NCI-H2227 (cell line): ENCODE measurements around the gene MUS81.
"Not testable (repeated sequence)": the region's sequence is repeated elsewhere in the genome, so short reads cannot be mapped to it uniquely, and the experiment has no call there.

Source experiments
- DNase-seq: peaks from one replicate; lab custom pipeline; 2025; ENCODE audit not compliant: unreplicated experiment; lab: John Stamatoyannopoulos, UW

Gene MUS81

DNA sequence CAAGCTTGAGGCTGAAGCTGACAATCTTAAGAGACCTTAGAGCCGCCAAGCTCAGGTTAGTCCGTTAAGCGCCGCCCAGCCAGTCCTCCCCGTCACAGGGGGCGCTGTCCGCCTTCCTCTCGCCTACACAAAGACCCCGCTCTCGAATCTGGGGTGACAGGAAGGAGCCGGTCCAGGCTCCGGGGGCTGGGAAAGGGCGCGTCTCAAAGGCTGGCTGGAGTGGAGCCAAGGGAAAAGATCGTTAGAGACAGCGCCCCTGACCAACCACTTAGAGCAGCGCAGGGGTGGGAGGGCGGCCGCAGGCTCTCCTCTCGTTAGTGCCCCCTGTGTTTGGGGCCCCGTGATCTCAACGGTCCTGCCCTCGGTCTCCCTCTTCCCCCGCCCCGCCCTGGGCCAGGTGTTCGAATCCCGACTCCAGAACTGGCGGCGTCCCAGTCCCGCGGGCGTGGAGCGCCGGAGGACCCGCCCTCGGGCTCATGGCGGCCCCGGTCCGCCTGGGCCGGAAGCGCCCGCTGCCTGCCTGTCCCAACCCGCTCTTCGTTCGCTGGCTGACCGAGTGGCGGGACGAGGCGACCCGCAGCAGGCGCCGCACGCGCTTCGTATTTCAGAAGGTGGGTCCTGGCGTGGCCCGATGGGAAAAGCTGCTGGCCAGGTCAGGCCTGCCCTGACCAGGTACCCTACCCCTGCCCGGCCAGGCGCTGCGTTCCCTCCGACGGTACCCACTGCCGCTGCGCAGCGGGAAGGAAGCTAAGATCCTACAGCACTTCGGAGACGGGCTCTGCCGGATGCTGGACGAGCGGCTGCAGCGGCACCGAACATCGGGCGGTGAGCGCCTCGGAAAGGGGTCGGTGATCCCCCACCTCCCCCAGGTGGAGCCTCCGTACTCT, at the start of gene MUS81:
MUS81 (plus strand) TSS at position 156 of the 887 bp plus-strand sequence; CDS start at position 477, 321 bp downstream.
- DNase-seq: peak; percentile 98

- no peak for DNase-seq
These were observed 48.3 kb upstream of the MUS81 start for GRCh38 chr11:65811764-65812475.

- no peak for DNase-seq
These were observed 45.9 kb upstream of the MUS81 start for GRCh38 chr11:65814131-65814985.

DNA sequence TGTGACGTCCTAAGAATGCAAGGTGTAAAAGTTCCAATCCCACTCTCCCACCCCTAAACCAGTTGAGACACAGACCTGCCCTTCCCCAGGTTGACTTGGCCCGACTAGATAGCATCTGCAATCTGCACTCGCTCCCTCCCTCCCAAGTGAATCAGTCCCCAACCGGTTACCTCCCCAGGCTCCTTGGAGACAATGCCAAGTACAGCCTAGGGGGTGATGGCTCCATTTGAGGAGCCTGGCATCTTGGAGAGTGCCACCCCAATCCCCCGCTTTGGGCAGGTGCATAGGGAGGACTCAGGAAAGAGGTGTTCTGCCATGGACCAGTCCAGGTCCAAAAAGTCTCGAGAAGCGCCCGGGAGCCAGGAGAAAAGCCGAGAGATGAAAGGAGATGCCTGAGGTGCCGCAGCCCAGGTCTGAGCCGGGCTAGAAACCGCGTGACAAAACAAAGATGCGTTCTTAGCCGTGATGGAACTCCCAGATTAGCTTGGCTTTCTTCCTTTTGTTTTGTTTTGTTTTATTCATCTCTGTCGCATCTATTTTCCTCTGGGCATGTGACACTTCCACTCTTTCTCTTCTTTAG, 45.2 kb upstream of the MUS81 start:
- DNase-seq: no peak

- no peak for DNase-seq
These were observed 43.5 kb upstream of the MUS81 start for GRCh38 chr11:65816696-65817095.

DNA sequence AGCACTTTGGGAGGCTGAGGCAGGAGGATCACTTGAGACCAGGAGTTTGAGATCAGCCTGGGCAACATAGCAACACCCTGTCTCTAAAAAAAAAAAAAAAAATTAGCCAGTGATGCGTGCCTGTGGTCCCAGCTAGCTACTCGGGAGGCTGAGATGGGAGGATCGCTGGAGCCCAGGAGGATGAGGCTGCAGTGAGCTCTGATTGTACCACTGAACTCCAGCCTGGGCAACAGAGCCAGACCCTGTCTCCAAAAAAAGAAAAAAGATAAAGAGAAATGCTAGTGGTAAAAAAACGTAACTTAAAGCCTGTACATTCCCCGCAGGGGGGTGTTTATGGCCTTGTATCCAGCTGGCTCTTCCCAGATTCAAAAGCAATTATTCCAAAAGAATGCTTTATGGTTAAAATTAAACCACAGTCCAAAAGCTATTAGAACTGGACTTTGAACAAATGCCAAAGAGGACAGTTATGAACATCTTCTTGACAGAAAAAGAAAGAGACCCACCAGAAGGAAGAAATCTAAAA, 42.9 kb upstream of the MUS81 start:
- peak; percentile 45 for DNase-seq

GRCh38 chr11:65817835-65818680, 42.2 kb upstream of the MUS81 start:
- peak; percentile 95 for DNase-seq

DNA sequence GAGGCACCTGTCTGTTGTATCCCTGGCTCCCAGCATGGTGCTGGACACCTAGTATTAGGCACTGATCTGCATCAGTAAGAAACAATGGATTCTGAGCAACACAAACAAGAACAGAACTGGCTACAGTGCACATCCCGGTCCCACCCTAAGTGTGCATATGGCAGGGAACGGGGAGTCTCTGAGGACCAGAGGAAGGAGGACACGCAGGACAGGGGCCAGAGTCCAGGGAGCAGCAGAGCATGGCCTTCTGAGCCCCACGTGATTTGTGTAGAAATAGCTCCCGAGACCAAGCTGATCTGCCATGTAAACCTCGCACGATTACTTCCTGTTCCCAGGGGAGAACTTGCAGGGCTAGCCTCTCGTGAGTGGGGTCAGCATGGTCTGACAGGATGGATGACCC, 39.1 kb upstream of the MUS81 start:
- DNase-seq: peak; percentile 48

- DNase-seq: no peak
These were observed 37.3 kb upstream of the MUS81 start for GRCh38 chr11:65822776-65823528.

GRCh38 chr11:65826984-65827735, 33.1 kb upstream of the MUS81 start:
- peak; percentile 42 for DNase-seq

DNA sequence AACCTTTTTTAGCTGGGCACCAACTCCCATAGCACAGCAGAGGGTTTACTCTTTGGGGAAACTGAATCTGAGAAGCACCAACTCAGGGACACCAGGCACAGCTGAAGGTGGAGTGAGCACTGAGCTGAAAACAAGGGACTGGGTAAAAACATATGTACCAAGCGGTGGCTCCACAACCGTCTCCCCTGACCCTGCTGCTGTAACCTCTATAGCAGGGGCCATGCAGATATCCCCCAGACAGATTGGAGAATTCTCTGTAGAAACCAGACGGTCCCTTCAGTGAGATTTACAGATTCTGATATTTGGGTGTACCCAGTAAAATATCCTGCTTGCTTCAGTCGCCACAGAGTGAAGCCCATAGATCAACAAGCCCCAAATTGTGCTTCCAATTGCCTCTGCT, 30.8 kb upstream of the MUS81 start:
- no peak for DNase-seq

DNA sequence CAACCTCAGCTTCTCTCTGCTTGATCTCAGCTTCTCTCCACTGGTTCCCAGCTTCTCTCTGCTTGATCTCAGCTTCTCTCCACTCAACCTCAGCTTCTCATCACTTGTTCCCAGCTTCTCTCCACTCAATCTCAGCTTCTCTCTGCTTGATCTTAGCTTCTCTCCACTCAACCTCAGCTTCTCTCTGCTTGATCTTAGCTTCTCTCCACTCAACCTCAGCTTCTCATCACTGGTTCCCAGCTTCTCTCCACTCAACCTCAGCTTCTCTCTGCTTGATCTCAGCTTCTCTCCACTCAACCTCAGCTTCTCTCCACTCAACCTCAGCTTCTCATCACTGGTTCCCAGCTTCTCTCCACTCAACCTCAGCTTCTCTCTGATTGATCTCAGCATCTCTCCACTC, 28.0 kb upstream of the MUS81 start:
- DNase-seq: not testable (repeated sequence)

- DNase-seq: peak; percentile 97
These were observed 26.8 kb upstream of the MUS81 start, which contains the start of gene SNX32 for GRCh38 chr11:65833297-65834030. Gene SNX32, plus strand, starts transcription at chr11:65833963. Its CDS starts 103 bp downstream, at chr11:65834066.

- DNase-seq: no peak
These were observed 26.0 kb upstream of the MUS81 start for GRCh38 chr11:65834202-65834601.

GRCh38 chr11:65842144-65842543, 18.1 kb upstream of the MUS81 start:
- no peak for DNase-seq

- no peak for DNase-seq
These were observed 16.4 kb upstream of the MUS81 start for GRCh38 chr11:65843811-65844210.

DNA sequence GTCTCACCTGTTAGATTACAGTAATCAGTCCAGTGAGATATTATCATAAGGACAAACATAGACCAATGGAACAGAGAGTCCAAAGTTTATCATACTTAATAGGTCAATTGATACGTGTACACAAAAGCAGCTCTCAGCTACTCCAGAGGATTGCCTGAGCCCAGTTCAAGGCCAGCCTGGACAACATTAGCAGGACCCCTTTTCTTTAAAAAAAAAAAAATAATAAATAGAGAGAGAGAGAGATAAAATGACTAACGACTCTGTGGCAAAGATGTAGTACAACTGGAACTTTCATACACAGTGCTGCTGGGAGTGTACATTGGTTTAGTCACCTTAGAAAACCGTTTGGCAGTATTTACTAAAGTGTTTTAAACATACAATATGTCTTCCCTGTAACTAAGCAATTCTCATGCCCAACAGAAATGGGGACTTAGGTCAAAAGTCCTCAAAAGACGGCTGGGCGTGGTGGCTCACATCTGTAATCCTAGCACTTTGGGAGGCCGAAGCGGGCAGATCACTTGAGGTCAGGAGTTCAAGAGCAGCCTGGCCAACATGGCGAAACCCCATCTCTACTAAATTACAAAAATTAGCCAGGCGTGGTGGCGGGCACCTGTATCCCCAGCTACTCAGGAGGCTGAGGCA, 15.9 kb upstream of the MUS81 start:
- no peak for DNase-seq
